NB4 (cell line): ENCODE data around the gene UPF1.

Source experiments
- MYC ChIP-seq: IDR thresholded peaks from 2 replicates; pipeline ENCODE4 v1.6.1; 2011; ENCODE audit warnings: low read depth, low read length
- POLR2A ChIP-seq: IDR thresholded peaks from 2 replicates; pipeline ENCODE4 v1.6.1; 2011; ENCODE audit warnings: mild to moderate bottlenecking; ENCODE audit not compliant: insufficient read length; ENCODE audit errors: extremely low read depth
- TF ChIP-seq, protein P1 (sequence below): IDR thresholded peaks from one replicate; pipeline ENCODE4 v1.5.1; 2012; ENCODE audit warnings: low read depth, low read length
- TF ChIP-seq, protein P2 (sequence below): IDR thresholded peaks from 2 replicates; pipeline ENCODE4 v1.6.1; 2011; ENCODE audit warnings: low read depth, low read length

DNA sequence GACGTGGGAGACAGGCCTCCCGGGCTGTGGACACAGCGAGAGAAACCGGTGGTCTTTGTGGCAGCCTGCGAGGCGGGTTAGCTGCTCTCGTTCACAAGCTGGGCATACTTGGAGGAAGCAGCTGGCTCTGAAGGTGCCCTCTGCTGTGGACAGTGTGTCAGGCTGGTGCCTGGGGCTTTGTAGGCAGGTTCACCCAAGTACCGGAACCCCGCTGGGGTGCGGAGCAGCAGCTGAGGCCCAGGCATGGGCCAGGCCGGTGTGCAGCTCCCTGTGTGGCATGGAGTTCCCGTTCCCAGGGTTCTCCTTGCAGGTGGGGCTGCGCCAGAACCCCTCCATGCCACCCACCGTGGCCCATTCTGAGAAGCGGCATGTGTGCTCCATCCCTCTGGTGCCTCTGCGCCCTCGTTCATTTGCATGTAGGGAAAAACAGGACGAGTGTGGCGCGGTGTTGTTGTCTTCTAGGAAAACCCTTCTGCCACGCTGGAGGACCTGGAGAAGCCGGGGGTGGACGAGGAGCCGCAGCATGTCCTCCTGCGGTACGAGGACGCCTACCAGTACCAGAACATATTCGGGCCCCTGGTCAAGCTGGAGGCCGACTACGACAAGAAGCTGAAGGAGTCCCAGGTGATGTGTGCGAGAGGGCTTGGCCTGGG, 20.0 kb downstream of the UPF1 start:
- TF ChIP-seq, protein P1, sequence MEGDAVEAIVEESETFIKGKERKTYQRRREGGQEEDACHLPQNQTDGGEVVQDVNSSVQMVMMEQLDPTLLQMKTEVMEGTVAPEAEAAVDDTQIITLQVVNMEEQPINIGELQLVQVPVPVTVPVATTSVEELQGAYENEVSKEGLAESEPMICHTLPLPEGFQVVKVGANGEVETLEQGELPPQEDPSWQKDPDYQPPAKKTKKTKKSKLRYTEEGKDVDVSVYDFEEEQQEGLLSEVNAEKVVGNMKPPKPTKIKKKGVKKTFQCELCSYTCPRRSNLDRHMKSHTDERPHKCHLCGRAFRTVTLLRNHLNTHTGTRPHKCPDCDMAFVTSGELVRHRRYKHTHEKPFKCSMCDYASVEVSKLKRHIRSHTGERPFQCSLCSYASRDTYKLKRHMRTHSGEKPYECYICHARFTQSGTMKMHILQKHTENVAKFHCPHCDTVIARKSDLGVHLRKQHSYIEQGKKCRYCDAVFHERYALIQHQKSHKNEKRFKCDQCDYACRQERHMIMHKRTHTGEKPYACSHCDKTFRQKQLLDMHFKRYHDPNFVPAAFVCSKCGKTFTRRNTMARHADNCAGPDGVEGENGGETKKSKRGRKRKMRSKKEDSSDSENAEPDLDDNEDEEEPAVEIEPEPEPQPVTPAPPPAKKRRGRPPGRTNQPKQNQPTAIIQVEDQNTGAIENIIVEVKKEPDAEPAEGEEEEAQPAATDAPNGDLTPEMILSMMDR = no peak
- TF ChIP-seq, protein P2, sequence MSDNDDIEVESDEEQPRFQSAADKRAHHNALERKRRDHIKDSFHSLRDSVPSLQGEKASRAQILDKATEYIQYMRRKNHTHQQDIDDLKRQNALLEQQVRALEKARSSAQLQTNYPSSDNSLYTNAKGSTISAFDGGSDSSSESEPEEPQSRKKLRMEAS = no peak
- no peak for TF ChIP-seq POLR2A
- no peak for TF ChIP-seq MYC
